Stimulated activated CD4-positive, alpha-beta T cell treated with anti-CD3 and anti-CD28 coated beads, Interleukin-15, amount 100 ng/mL, for 24 hours (primary cell): ENCODE measurements around the gene CACNA2D2.
A peak's percentile ranks its signal among the peaks of the same experiment; 100 is the strongest.

Experiments
- DNase-seq: peaks from one replicate; pipeline ENCODE4 v3.0.0-alpha.2; 2020

CACNA2D2 gene

GRCh38 chr3:50422153-50422552 is 81.3 kb downstream of the CACNA2D2 start:
- DNase-seq = no peak

- no peak for DNase-seq
These were observed 83.7 kb downstream of the CACNA2D2 start for GRCh38 chr3:50419595-50420370.

- no peak for DNase-seq
These were observed 84.6 kb downstream of the CACNA2D2 start for GRCh38 chr3:50418850-50419249.

- DNase-seq = no peak
These were observed 85.8 kb downstream of the CACNA2D2 start for GRCh38 chr3:50417637-50418033.

- DNase-seq = no peak
These were observed 86.4 kb downstream of the CACNA2D2 start for GRCh38 chr3:50416736-50417636.

- DNase-seq = no peak
These were observed 87.6 kb downstream of the CACNA2D2 start for GRCh38 chr3:50415816-50416215.

GRCh38 chr3:50415061-50415460 is 88.4 kb downstream of the CACNA2D2 start:
- DNase-seq = no peak

GRCh38 chr3:50414616-50415015 is 88.8 kb downstream of the CACNA2D2 start:
- no peak for DNase-seq

GRCh38 chr3:50412231-50412754 is 91.1 kb downstream of the CACNA2D2 start:
- no peak for DNase-seq

GRCh38 chr3:50411229-50411628 is 92.2 kb downstream of the CACNA2D2 start:
- DNase-seq = no peak

GRCh38 chr3:50410608-50411139 is 92.8 kb downstream of the CACNA2D2 start:
- no peak for DNase-seq

- no peak for DNase-seq
These were observed 93.2 kb downstream of the CACNA2D2 start for GRCh38 chr3:50410185-50410584.

- no peak for DNase-seq
These were observed 94.9 kb downstream of the CACNA2D2 start for GRCh38 chr3:50408443-50408944.

- DNase-seq = no peak
These were observed 96.9 kb downstream of the CACNA2D2 start for GRCh38 chr3:50406487-50406886.

- peak; percentile 37 for DNase-seq
These were observed 98.2 kb downstream of the CACNA2D2 start for GRCh38 chr3:50405249-50405648.

- DNase-seq = no peak
These were observed 101.3 kb downstream of the CACNA2D2 start for GRCh38 chr3:50401978-50402595.

GRCh38 chr3:50396502-50396901 is 106.9 kb downstream of the CACNA2D2 start:
- no peak for DNase-seq

- DNase-seq = no peak
These were observed 108.2 kb downstream of the CACNA2D2 start for GRCh38 chr3:50395070-50395860.

- no peak for DNase-seq
These were observed 110.4 kb downstream of the CACNA2D2 start for GRCh38 chr3:50393061-50393460.

- no peak for DNase-seq
These were observed 111.2 kb downstream of the CACNA2D2 start for GRCh38 chr3:50392101-50392715.

- no peak for DNase-seq
These were observed 112.8 kb downstream of the CACNA2D2 start for GRCh38 chr3:50390508-50391224.
